ENCODE data around the gene MAG. TPM values are rescaled to one million over a fixed set of nuclear protein-coding genes. Genes with fewer than 3 reads are reported as not detected.

MAG gene
- total RNA-seq, 1 experiment from 2014 or later = 0.46 TPM

DNA sequence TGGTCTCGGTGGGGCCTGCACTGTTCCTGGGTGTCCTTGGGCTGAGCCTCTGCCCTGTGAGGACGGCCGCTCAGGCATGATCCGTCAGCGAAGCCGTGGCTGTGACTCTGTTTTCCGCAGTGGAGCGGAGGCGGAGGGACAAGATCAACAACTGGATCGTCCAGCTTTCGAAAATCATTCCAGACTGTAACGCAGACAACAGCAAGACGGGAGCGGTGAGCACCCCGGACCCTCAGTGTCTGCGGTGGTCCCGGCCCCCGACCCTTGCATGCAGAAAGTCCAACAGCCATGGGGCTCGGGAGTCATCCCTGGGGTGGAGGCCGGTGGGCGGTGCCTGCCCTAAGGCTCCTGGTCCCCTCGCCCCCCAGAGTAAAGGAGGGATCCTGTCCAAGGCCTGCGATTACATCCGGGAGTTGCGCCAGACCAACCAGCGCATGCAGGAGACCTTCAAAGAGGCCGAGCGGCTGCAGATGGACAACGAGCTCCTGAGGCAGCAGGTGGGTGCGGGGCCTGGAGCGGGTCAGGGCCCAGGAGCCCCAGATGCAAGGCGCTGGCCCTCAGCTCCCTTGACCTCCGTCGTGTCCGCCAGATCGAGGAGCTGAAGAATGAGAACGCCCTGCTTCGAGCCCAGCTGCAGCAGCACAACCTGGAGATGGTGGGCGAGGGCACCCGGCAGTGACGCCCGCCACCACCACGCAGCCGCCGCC is 13.2 kb upstream of the MAG start (continued):
- TF ChIP-seq, protein P1, sequence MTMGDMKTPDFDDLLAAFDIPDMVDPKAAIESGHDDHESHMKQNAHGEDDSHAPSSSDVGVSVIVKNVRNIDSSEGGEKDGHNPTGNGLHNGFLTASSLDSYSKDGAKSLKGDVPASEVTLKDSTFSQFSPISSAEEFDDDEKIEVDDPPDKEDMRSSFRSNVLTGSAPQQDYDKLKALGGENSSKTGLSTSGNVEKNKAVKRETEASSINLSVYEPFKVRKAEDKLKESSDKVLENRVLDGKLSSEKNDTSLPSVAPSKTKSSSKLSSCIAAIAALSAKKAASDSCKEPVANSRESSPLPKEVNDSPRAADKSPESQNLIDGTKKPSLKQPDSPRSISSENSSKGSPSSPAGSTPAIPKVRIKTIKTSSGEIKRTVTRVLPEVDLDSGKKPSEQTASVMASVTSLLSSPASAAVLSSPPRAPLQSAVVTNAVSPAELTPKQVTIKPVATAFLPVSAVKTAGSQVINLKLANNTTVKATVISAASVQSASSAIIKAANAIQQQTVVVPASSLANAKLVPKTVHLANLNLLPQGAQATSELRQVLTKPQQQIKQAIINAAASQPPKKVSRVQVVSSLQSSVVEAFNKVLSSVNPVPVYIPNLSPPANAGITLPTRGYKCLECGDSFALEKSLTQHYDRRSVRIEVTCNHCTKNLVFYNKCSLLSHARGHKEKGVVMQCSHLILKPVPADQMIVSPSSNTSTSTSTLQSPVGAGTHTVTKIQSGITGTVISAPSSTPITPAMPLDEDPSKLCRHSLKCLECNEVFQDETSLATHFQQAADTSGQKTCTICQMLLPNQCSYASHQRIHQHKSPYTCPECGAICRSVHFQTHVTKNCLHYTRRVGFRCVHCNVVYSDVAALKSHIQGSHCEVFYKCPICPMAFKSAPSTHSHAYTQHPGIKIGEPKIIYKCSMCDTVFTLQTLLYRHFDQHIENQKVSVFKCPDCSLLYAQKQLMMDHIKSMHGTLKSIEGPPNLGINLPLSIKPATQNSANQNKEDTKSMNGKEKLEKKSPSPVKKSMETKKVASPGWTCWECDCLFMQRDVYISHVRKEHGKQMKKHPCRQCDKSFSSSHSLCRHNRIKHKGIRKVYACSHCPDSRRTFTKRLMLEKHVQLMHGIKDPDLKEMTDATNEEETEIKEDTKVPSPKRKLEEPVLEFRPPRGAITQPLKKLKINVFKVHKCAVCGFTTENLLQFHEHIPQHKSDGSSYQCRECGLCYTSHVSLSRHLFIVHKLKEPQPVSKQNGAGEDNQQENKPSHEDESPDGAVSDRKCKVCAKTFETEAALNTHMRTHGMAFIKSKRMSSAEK (CRISPR knock-in tag; IDR thresholded peaks at IDR 0.05; ENCODE audit: borderline replicate concordance) = no peak
- TF ChIP-seq, protein P2, sequence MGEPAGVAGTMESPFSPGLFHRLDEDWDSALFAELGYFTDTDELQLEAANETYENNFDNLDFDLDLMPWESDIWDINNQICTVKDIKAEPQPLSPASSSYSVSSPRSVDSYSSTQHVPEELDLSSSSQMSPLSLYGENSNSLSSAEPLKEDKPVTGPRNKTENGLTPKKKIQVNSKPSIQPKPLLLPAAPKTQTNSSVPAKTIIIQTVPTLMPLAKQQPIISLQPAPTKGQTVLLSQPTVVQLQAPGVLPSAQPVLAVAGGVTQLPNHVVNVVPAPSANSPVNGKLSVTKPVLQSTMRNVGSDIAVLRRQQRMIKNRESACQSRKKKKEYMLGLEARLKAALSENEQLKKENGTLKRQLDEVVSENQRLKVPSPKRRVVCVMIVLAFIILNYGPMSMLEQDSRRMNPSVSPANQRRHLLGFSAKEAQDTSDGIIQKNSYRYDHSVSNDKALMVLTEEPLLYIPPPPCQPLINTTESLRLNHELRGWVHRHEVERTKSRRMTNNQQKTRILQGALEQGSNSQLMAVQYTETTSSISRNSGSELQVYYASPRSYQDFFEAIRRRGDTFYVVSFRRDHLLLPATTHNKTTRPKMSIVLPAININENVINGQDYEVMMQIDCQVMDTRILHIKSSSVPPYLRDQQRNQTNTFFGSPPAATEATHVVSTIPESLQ (CRISPR knock-in tag; IDR thresholded peaks at IDR 0.05) = no peak

DNA sequence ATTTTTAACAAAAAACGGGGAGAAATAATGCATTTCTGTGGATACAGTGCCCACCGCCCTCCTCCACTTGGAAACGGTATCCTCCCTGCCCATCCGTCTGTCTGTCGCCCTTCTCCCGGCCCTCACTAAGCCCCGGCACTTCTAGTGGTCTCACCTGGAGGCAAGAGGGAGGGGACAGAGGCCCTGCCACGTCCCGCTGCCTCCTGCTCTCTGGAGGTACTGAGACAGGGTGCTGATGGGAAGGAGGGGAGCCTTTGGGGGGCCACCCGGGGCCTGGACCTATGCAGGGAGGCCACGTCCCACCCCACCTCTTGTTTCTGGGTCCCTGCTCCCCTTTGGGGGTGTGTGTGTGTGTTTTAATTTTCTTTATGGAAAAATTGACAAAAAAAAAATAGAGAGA is 12.6 kb upstream of the MAG start:
- no peak overlapping the region for H3K4me3 Mint-ChIP-seq
- POLR2A ChIA-PET = no interaction called here
- H3K27me3 Mint-ChIP-seq (ENCODE audit: low read depth) = no peaks in the 10 kb centered on the region; the same call in none of the 2 replicates
- no peak overlapping the region for H3K27ac Mint-ChIP-seq
- H3K9me3 Mint-ChIP-seq = no peaks in the 10 kb centered on the region
- CTCF ChIA-PET = interaction anchor here (1.2 to 2.6 kb wide), 2 partner anchors 9 to 73 kb away, joined by 3 to 7 read pairs; no protein-coding TSS in a partner anchor
- DNase-seq (ENCODE audit: low spot score) (no peak), ATAC-seq (no peak)
- peaks cover 18% of the 10 kb centered on the region for H3K36me3 Mint-ChIP-seq
- H3K4me1 Mint-ChIP-seq = peaks cover 2% of the 10 kb centered on the region
- no peak for TF ChIP-seq NFE2L1 (CRISPR knock-in tag; IDR thresholded peaks at IDR 0.05)
- no peak for TF ChIP-seq TP53 (CRISPR knock-in tag; IDR thresholded peaks at IDR 0.05)
- TF ChIP-seq, protein P3, sequence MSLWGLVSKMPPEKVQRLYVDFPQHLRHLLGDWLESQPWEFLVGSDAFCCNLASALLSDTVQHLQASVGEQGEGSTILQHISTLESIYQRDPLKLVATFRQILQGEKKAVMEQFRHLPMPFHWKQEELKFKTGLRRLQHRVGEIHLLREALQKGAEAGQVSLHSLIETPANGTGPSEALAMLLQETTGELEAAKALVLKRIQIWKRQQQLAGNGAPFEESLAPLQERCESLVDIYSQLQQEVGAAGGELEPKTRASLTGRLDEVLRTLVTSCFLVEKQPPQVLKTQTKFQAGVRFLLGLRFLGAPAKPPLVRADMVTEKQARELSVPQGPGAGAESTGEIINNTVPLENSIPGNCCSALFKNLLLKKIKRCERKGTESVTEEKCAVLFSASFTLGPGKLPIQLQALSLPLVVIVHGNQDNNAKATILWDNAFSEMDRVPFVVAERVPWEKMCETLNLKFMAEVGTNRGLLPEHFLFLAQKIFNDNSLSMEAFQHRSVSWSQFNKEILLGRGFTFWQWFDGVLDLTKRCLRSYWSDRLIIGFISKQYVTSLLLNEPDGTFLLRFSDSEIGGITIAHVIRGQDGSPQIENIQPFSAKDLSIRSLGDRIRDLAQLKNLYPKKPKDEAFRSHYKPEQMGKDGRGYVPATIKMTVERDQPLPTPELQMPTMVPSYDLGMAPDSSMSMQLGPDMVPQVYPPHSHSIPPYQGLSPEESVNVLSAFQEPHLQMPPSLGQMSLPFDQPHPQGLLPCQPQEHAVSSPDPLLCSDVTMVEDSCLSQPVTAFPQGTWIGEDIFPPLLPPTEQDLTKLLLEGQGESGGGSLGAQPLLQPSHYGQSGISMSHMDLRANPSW (CRISPR knock-in tag; conservative IDR thresholded peaks at IDR 0.05; ENCODE audit: low read depth) = no peak
- TF ChIP-seq MYBL2 (CRISPR knock-in tag; IDR thresholded peaks at IDR 0.05) = no peak

DNA sequence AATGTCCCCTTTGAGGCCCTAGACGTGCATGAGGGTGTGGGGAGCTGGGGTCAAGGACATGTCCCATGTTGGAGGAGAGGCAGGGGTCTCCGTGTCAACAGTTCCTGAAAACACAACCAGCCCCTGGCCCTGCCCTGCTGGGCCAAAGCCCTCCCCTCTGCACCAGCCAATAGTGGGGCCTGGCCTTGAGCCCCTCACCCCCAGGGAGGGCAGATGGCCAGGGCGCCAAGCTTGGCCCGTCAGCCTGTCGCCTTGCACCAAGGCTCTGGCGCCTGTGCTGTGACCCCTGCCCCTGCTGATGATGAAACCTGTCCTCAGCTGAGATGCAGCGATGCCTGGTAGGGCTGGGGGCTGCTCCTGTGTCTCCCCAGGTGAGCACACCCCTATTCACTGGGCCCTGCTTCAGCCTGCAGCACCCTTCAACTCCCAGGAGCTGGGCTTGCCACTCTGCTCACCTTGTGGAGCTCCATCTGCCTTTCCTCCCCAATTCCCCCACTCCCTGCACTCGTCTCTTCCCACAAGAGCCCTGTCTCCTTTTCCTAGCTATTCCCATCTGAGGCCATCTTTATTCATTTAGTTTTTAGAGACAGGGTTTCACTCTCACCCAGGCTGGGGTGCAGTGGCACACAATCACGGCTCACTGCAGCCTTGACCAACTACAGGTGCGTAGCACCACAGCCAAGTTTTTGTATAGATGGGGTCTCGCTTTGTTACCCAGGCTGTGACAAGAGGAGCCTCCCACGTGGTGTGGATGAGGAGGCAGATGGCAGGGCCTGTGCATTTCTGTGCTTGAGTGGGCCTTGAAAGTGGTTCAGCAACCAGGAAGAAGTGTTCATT is 11.8 kb upstream of the MAG start:
- ATAC-seq (no peak), DNase-seq (ENCODE audit: low spot score) (no peak)
- no peaks in the 10 kb centered on the region for H3K9me3 Mint-ChIP-seq
- H3K36me3 Mint-ChIP-seq = peaks cover 13% of the 10 kb centered on the region
- ChIA-PET POLR2A (interaction anchor here (0.5 kb wide), 1 partner anchor 65 kb away, joined by 4 read pairs; no protein-coding TSS in a partner anchor), CTCF (interaction anchor here (1.2 to 2.6 kb wide), 3 partner anchors 10 to 73 kb away, joined by 3 to 7 read pairs (median 3); no protein-coding TSS in a partner anchor)
- H3K27me3 Mint-ChIP-seq (ENCODE audit: low read depth) = no peaks in the 10 kb centered on the region; the same call in none of the 2 replicates
- H3K27ac Mint-ChIP-seq = peak overlapping the region; percentile 2; the same call in 1 of the 2 replicates
- H3K4me1 Mint-ChIP-seq = peaks cover 8% of the 10 kb centered on the region
- no peak overlapping the region for H3K4me3 Mint-ChIP-seq
- TF ChIP-seq FOXP1 (CRISPR knock-in tag; IDR thresholded peaks at IDR 0.05; ENCODE audit: borderline replicate concordance) (0 out of 2 replicates have a peak, but pooled peaks have one; percentile 19), GABPB1 (CRISPR knock-in tag; IDR thresholded peaks at IDR 0.05) (peak; percentile 90)
- TF ChIP-seq, protein P4, sequence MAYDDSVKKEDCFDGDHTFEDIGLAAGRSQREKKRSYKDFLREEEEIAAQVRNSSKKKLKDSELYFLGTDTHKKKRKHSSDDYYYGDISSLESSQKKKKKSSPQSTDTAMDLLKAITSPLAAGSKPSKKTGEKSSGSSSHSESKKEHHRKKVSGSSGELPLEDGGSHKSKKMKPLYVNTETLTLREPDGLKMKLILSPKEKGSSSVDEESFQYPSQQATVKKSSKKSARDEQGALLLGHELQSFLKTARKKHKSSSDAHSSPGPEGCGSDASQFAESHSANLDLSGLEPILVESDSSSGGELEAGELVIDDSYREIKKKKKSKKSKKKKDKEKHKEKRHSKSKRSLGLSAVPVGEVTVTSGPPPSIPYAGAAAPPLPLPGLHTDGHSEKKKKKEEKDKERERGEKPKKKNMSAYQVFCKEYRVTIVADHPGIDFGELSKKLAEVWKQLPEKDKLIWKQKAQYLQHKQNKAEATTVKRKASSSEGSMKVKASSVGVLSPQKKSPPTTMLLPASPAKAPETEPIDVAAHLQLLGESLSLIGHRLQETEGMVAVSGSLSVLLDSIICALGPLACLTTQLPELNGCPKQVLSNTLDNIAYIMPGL (CRISPR knock-in tag; IDR thresholded peaks at IDR 0.05) = no peak
